ENCODE measurements around the gene G0S2. TPM values are rescaled to one million over a fixed set of nuclear protein-coding genes. Genes with fewer than 3 reads are reported as not detected.

Gene G0S2
- total RNA-seq, 1 donor from 2014 or later = 162 TPM

- DNase-seq = no peak
Observed at GRCh38 chr1:209721323-209721722, 46.1 kb downstream of the G0S2 start.

DNA sequence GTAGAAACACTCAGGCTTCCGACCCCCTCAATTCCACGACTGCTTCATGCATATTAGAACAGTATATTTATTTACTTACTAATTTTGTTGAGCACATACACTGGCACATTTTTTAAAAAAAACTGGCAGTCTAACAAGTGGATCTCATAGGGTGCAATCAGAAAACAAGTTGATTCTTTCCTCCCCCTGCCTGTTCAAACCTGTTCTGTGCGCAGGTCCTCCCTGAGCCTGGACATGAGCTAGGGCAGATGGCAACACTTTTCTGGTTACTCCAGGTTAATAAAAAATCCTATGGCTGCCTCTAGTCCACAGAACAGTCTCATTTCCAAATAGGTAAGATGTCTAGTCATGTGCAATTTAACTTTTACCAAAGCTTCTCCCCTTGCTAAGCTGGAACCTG, 48.1 kb downstream of the G0S2 start:
- no peak for DNase-seq

GRCh38 chr1:209723756-209724693, 48.8 kb downstream of the G0S2 start:
- DNase-seq = no peak

Other genes starting within 250 kb of the G0S2 start
- gene CAMK1G, start 91.7 kb upstream of the G0S2 start, total RNA-seq = not detected
- 22.7 TPM for gene LAMB3, start 23.0 kb upstream of the G0S2 start, total RNA-seq
- gene HSD11B1, start 29.4 kb downstream of the G0S2 start, total RNA-seq = 1.6 TPM
- gene TRAF3IP3, start 80.6 kb downstream of the G0S2 start, total RNA-seq = 2.1 TPM
- gene C1orf74, start 109.1 kb downstream of the G0S2 start, total RNA-seq = 5.9 TPM
- 77.9 TPM for gene IRF6, start 130.7 kb downstream of the G0S2 start, total RNA-seq
- 6.8 TPM for gene UTP25, start 152.6 kb downstream of the G0S2 start, total RNA-seq